Testis (tissue), 2 donors: ENCODE results near the gene ACOT13.

Source experiments
- POLR2A ChIP-seq: fragments of 450-650 bp; IDR thresholded peaks from one replicate; pipeline ENCODE4 v1.6.1; 2017; ENCODE audit warnings: antibody characterized with exemption, mild to moderate bottlenecking, moderate library complexity
- TF ChIP-seq, protein P1 (sequence below), 3 experiments: fragments of 450-650 bp in 2 of 3; fragments of 200-600 bp in 1 of 3; sonication (generic) in 1 of 3; IDR thresholded peaks; one replicate each; pipeline ENCODE4 v1.5.1; 2016 to 2019; ENCODE audit warnings: antibody characterized with exemption in 3 of 3, mild to moderate bottlenecking in 2 of 3, moderate library complexity in 1 of 3

DNA sequence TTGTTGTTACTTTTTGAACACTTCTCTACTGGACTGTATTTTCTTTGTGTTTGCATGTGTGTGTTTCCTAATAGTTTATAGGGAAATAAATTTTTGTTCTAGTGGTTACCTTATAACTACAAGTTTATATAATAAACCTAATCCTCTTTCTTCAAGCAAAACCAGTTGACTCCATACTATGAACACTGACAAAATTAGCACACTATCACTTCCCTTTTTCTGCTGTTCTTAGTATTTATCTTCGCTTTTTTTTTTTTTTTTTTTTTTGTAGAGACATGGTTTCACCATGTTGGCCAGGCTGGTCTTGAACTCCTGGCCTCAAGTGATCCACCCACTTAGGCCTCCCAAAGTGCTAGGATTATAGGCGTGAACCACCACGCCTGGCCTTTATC, 77.1 kb downstream of the ACOT13 start:
- TF ChIP-seq, protein P1, sequence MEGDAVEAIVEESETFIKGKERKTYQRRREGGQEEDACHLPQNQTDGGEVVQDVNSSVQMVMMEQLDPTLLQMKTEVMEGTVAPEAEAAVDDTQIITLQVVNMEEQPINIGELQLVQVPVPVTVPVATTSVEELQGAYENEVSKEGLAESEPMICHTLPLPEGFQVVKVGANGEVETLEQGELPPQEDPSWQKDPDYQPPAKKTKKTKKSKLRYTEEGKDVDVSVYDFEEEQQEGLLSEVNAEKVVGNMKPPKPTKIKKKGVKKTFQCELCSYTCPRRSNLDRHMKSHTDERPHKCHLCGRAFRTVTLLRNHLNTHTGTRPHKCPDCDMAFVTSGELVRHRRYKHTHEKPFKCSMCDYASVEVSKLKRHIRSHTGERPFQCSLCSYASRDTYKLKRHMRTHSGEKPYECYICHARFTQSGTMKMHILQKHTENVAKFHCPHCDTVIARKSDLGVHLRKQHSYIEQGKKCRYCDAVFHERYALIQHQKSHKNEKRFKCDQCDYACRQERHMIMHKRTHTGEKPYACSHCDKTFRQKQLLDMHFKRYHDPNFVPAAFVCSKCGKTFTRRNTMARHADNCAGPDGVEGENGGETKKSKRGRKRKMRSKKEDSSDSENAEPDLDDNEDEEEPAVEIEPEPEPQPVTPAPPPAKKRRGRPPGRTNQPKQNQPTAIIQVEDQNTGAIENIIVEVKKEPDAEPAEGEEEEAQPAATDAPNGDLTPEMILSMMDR (IDR thresholded peaks at IDR 0.05): no peak
- no peak for TF ChIP-seq POLR2A
